ENCODE data around the gene LRCH1.

LRCH1 gene

DNA sequence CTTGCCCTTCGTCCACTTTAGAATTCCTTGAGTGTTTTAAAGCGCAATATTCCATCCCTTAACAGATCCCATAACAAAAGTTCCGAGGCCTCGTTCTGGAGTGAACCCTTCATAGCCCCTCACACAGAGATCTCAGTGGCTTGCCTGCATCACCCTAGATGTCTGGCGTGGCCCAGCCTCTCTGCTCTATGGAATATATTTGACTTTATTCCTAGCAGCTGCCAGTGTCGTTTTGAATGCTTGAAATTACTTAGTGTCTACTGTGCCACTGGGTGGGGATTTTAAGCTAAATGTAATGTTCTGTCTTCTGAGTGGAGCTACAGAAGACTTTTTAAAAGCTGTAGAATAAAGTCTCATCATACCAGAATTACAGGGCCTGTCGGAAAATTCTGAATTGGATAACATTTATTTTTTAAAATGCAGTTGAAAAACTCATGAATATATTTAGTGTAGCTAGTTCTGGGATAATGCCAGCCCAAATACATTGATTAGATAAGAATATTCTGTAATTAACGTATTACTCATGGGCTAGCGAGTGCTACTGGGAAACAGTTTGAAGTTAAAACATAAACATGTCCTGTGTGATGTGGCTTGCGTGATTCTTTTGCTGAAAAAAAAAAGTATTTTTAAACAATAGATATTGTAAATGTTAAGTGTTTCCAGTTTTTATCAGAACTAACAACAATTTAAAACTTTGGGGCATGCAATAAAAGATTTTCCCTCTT, 132.2 kb downstream of the LRCH1 start:
- in situ Hi-C loops (cut with HindIII; ENCODE audit: low sequenced_read_pairs): no loop called here

DNA sequence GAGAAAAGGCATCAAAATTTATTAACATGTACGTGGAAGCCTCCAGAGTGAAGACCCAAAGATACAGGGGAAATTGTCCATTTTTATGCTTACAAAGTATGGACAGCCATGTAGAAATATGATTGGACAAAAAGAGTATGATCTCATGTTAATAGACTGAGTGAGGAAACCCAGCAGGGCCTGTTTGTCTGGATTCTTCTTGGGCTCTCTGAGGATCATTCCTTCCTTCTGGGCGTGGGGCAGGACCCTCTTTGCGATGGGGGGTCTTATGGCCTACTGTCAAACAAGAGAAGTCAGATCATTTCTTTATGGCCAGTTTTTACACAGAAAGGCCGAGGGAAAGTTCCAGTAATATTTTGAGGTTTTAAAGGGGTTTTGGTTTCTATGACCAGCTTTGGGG, 133.2 kb downstream of the LRCH1 start:
- in situ Hi-C loops (cut with HindIII; ENCODE audit: low sequenced_read_pairs): no loop called here

DNA sequence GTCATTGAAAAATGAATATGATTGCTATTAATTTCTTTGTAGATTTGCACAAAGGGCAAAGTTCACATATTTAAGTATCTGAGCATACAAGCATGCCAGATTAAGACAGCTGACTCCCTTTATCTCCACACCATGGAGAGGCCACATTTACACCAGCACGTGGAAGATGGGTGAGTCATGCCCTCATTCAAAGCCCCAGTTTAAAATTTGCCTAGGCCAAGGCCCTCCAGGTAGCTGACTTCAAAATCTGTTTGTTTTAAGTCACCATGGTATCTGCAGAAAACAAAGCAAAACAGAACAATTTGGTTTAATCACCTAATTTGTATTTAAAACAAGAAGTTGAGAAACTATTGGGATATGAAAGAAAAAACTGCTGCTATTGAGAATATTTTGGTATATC, 134.8 kb downstream of the LRCH1 start:
- in situ Hi-C loops (cut with HindIII; ENCODE audit: low sequenced_read_pairs): no loop called here

DNA sequence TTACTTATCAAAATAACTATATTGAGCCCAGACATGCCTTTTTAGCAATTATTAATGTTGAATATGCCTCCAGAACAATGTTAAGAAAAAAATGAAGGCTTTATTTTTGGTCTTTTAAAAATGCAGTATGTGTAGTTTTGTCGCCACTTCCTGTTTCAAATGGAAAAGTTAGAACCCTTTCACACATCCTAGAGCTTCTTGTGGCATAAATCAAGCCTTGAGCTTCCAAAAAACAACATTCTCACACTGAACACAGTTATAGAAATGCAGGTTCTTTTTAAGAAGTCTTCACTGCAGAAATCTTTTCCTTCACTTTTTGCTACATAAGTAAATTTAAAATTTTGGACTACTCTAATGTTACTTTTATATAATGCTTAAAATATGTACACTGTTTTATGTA, 135.3 kb downstream of the LRCH1 start:
- in situ Hi-C loops (cut with HindIII; ENCODE audit: low sequenced_read_pairs): no loop called here

DNA sequence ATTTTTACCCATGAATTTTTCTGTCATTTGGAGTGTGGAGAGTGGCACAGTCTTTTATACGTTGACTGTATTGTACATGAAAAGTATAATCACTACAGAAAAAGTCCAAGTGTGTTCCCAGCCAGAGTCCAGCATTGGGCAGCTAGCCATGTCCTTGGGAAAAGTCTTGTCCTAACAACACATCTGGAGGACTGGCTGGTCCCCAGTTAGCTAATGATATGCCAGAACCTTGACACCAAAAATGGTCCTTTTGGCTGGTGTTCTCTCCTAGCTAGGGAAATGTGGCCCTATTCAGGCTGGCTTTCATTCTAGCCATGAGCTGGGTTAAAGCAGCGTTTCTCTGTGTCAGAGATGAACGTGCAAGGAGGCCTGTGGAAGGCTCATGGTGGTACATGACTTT, 145.0 kb downstream of the LRCH1 start:
- in situ Hi-C loops (cut with HindIII; ENCODE audit: low sequenced_read_pairs): no loop called here

DNA sequence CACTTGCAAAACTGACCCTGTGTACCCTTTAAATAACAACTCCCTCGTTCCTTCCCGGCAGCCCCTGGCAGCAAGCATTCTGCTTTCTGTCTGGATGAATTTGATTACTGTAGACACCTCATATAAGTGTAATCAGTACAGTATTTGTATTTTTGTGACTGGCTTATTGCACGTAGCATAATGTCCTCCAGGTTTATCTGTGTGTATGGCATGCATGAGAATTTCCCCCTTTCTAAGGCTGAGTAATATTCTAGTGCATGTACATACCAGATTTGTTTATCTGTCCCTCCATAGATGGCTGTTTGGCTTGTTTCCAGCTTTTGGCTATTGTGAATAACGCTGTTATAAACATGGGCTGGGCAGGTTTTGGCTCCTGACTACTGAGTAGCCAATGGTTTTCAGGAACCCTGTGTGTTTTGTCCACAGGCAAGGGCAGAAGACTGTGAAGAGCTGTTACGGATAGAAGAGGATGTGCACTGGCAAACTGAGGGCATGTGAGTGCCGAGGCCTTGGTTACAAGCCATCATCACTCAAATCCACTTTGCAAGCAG, 146.0 kb downstream of the LRCH1 start:
- in situ Hi-C loops (cut with HindIII; ENCODE audit: low sequenced_read_pairs): no loop called here

DNA sequence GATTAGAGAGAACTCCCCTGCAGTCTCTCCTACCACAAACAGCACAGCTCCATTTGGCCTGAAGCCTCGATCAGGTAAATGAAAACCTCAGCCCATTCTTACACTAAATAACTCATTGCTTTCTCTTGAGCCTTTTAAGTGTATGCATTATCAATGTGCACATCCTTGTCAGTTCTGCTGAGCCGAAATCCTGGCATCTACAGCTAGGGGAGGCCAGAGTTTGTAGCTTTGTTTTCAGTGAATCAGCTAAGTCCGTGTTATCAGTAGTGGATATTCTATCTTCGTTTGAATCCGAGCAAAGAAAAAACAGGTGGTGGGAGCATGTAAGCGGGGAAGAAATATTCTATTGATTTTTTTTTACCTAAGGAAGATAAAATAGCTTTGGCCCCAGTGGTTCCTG, 159.6 kb downstream of the LRCH1 start:
- in situ Hi-C loops (cut with HindIII; ENCODE audit: low sequenced_read_pairs): no loop called here

DNA sequence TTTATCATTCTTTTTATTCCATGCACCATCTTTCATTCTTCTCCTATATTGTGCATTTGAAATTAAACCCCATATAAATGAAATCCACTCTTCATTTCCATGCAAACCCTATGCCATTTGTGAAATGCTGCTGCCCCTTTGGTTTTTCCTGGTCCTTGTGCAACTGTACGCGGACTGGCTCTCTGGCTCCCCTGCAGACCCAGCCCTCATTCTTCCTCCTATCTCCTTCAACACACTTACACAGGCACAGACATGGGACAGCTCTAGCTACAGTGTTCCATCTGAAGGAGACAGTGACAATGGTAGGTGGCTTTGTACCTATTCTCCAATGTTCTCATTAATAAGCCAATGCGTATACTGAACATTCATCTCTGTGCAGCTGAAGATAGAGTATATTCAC, 162.4 kb downstream of the LRCH1 start:
- in situ Hi-C loops (cut with HindIII; ENCODE audit: low sequenced_read_pairs): no loop called here

DNA sequence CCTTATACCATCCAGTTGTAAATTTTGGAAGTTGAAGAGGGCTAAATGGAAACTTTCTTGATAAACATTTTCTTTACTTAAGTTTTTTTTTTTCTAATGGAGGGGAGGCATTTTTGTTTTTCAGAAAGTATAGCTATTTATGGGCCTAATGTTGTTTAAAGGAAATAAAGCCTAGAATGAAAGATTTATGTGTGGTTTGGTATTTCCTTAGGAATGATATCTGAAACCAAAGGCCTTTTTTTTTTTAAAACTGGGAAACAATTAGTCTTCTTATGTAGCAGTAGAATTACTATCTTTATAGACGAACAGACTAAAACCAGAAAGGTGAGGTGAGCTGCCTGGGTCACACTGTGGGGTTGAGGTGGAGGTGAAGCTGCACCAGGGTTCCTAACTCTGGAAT, 163.9 kb downstream of the LRCH1 start:
- in situ Hi-C loops (cut with HindIII; ENCODE audit: low sequenced_read_pairs): no loop called here

DNA sequence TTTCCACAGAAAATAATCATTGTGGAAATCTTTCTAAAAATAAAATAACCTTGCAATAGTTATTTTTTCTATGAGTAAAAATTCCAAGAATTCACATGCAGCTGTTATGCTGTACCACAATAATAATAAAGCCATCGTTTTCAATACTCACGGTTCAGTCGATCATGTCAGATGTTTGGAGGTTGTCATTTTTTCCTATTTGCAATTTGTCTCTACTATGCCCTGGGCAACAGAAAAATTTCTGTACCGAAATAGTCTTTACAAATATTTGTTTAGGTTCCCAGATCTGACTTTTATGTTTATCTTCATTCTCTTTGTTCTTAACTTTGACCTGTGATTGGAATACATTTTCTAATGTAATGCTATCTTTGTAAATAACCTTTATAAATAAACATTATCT, 164.3 kb downstream of the LRCH1 start:
- in situ Hi-C loops (cut with HindIII; ENCODE audit: low sequenced_read_pairs): no loop called here

DNA sequence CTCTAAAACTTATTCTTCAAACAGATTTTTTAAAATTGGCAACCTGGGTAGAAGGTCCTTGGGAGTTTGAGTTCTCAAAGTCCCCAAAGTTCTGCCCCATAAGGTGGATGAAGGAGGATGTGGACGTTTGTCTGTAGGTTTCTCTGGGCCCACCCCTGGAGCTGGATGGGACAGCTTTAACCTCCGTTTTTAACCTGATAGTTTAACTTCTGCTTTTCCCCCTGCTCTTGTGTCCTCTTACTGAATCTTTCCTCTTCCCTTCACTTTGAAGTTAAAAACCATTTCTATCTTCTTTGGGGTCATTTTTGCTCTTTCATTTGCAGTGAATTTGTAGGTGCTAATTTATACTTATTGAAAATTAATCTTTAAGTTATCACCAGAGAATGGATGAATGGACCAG, 164.9 kb downstream of the LRCH1 start:
- in situ Hi-C loops (cut with HindIII; ENCODE audit: low sequenced_read_pairs): no loop called here

DNA sequence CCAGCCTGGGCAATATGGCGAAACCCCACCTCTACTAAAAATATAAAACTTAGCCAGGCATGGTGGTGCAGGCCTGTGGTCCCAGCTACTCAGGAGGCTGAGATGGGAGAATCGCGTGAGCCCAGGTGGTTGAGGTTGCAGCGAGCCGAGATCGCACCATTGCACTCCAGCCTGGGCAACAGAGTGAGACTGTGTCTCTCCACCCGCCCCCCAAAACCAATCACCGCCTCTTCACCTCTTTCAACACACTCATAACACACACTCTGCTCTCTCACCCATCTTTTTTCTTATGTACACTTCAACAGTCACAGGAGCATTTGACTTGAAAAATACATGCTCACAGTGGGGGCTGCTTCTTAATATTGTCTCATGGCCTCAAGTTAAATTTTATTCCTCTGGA, 167.2 kb downstream of the LRCH1 start:
- in situ Hi-C loops (cut with HindIII; ENCODE audit: low sequenced_read_pairs): no loop called here

DNA sequence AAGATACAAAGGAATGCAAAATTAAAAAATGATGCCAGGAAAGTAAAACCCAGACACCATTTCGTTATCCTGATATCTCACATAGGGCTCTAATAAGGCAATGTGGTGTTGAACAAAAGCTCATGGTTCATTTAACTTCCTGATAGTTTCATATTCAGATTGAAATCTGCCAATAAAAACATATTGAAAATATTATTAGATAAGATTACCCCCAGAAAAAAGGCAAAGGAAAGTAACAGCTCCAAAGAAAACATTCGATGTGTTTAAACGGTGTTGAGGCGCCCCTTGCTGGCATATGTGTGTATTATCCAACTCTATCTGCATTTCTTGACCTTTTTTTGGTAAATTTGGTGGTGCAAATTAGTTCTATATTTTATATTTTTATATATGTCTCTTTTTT, 168.1 kb downstream of the LRCH1 start:
- in situ Hi-C loops (cut with HindIII; ENCODE audit: low sequenced_read_pairs): no loop called here

DNA sequence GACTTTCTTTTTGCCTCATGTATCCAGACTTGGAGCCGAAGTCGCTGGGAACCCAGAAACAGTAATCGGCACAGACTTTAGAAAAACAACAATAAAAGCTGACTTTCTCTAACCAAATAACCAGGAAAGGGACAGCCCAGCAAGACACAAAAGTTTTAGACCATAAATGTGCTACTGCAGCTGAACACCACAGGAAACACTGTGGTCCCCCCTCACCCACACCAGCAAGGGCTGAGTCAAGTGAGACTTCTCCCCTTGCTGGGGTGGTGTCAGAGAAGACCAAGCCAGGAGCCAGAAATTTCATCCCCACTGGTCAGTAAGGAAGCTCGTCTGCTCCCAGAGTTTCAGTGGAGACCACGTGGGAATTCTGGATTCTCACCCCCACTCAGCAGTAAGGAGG, 173.4 kb downstream of the LRCH1 start:
- in situ Hi-C loops (cut with HindIII; ENCODE audit: low sequenced_read_pairs): no loop called here

DNA sequence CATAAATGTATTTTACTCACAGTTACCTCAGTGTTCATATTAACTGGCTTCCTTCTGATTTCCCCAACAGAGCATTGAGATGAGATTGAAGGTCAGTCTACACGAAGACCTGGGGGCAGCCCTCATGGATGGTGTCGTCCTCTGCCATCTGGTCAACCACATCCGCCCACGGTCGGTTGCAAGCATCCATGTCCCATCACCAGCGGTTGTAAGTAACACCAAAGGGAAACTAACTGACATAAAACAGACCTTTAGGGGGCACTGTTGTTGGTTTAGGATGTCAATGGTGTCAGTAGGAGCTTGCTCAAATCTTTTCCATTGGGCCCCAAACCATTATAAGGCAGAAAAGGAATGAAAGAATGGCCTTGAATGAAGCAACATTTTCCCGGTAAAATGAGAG, 175.8 kb downstream of the LRCH1 start:
- in situ Hi-C loops (cut with HindIII; ENCODE audit: low sequenced_read_pairs): no loop called here

DNA sequence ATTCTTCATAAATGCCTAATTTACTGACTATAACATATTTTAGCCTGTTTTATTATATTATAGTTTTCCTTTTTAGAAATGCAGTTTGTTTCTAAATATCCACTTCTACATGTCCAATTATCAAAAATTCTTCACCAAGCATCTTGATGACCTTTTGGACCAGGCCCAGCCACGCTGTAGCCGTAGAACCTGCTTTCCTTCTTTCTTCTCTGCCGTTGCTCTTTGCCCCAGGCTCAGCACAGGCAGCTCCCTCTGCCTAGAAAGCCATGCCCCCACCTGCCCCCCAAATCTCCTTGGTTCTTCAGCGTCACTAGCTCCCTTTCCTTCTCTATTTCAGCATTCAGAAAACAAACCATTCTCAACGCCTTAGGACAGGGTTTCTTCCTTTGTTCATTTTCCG, 178.6 kb downstream of the LRCH1 start:
- in situ Hi-C loops (cut with HindIII; ENCODE audit: low sequenced_read_pairs): no loop called here

DNA sequence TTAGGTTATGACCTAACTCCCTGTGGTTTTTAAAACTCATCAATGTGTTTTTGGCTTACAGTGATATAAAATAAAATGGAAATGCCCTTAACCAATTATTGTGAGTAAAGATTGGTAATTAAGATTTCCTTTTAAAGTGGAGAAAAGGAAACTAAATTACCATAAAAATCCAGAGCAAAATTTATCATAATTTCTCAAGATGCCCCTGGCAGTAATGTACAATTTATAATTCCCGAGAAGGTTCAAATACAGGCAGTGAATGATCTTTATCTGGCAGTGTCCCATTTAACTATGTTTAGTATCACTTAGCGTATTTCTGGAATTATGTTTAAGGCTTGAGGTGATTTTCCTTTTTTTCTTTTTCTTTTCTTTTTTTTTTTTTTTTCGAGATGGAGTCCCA, 182.5 kb downstream of the LRCH1 start:
- in situ Hi-C loops (cut with HindIII; ENCODE audit: low sequenced_read_pairs): no loop called here

DNA sequence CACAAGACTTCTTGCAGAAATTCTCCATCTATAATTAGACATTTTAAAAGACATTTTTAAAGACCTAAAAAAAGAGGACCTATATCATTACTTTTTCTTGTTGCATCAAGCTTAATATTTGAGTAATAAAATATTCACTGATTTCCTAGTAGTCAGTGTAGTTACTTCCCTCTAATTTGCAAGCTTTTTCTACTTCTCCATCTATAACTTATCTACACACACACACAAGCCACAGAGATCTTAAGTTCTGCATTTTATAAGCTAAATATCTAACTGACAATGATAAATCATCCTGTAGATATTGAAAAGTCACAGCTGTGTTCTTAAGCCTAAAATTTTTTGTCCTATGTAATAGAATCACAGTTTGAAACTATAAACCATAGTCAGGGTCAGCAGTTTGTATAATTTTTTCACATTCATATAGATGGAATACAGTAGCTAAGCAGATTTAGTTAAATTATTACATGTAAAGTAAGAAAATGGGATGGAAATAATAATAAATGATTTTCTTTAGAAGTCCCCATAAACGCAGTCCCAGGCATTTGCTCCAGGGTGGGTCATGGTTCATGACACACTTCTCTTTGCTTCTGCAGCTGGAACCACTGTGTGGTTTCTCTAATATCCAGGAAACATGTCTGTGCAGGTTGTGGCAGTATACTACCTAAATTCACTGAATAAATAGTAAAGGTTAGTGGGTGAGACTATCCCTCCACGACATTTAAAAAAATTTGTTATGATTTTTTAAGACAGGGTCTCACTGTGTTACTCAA, 183.8 kb downstream of the LRCH1 start:
- in situ Hi-C loops (cut with HindIII; ENCODE audit: low sequenced_read_pairs): no loop called here

DNA sequence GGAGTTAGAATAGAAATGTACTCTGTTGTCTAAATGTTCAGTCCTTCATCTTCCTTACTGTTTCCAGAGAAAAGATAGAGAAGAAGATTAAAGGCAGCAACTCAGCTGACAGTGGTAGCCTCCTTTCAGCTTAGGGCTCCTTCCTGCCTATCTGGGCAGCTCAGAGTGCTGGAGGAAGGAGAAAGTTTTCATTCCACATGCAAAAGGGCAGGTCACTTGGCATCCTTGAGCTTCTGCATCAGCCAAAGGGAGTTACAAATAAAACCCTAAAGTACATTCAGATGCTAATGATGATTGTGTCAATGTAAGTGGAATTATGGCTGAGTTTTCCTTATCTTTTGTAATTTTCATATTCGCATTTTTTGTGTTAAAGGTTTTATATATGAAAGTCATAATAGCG, 185.1 kb downstream of the LRCH1 start:
- in situ Hi-C loops (cut with HindIII; ENCODE audit: low sequenced_read_pairs): no loop called here

DNA sequence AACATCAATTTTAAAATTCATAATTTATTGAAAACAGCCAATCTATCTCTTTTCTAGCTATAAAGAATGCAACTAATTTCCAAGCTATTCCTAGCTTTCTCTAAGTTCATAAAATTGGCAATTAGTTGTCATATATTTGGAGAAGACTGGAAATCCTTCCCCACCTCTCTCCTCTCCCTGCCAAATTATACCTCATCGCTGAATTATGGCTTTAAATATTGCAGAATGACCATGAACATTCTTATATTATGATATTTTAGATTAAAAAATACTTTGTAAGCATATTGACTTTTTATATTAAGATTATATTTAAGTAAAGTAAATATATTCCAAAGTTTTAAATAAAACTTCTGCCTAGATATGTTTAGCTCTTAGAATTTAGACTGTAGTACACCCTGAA, 185.8 kb downstream of the LRCH1 start:
- in situ Hi-C loops (cut with HindIII; ENCODE audit: low sequenced_read_pairs): no loop called here

DNA sequence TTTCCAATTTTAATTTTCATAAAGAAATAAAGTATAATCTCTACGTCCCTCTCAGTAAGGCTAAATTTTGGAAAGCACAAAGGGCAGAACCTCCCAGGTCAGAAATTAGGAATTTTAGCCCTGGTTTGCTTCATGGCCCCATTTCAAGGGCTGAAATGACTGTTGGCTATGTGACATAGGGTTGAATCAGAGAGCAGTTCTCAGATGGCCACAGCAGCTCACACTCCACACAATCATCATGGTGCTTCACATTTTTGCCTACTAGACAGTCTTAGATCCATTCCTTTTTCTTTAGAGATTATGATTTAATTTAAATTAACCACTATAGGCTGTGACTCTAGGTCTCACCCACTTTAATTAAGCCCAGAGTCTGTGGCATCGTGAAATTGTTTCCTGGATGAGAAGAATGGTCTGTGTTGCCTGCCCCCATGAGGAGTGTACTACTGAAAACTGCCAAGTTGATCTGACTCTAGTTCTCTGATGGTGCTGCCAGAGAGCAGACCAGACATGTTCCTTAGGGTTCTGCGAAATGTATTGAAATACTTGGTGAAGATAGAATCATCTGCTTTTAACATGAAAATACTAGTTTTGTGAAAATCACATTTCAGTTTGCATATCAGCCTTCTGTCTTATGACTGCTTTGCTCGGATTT, 186.6 kb downstream of the LRCH1 start:
- in situ Hi-C loops (cut with HindIII; ENCODE audit: low sequenced_read_pairs): no loop called here

DNA sequence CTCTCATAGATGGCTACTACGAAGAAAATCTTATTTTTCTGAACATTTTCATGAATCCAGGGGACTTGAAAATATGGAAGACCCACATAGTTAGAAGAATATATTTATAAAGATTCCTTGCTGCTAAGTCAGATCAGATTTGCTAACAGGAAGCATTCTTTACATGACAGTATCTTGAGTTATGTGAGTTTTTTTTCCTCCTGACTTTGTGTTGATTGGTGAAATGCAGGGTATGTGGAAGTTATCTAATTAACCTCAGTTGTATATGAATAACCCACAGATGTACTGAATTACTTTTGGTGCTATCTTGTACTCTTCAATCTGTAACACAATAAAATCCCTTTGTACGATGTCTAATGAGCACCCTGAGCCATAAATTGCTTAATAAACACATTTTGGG, 190.2 kb downstream of the LRCH1 start:
- in situ Hi-C loops (cut with HindIII; ENCODE audit: low sequenced_read_pairs): no loop called here

Measured in endothelial cell of hepatic sinusoid (primary cell).